Left colon (tissue), 2 donors: ENCODE results near the gene GPA33. TPM values are rescaled to one million over a fixed set of nuclear protein-coding genes. Genes with fewer than 3 reads are reported as not detected.
"Not testable (repeated sequence)": the region's sequence is repeated elsewhere in the genome, so short reads cannot be mapped to it uniquely, and the experiment has no call there.

Experiments
- ATAC-seq: fragments of 200-7000 bp; cut with Tn5 transposase; one replicate; pipeline ENCODE4 v1.9.1; 2020; ENCODE audit warnings: mild to moderate bottlenecking, moderate library complexity
- DNase-seq, 2 donors: peaks; one replicate each; pipeline ENCODE4 v3.0.0-alpha.2; 2020
- intact Hi-C, 2 donors: fragments of 100-400 bp; cut with DNase I in 1 of 2; cut with micrococcal nuclease in 1 of 2; formaldehyde crosslinking; loops; one replicate each; pipeline versions ENCODE4 v1.11.2 to v1.14.0; 2022; cut with DNase I, micrococcal nuclease
- total RNA-seq, 2 donors: library from RNA; stranded (reverse); fragmentation: NEBNext Ultra II Directional; extraction: Animal tissue kit (Norgen Biotek cat#: 25700); gene quantifications; one replicate each; pipeline ENCODE4 v1.2.1, GENCODE V29; 2021
- donor health status: DM: no; HTN: no; CAD: no.
- donor health status: DM: yes; HTN: yes; CAD: no.

Gene GPA33
- total RNA-seq, 2 donors from 2014 or later: 584 to 629 TPM

DNA sequence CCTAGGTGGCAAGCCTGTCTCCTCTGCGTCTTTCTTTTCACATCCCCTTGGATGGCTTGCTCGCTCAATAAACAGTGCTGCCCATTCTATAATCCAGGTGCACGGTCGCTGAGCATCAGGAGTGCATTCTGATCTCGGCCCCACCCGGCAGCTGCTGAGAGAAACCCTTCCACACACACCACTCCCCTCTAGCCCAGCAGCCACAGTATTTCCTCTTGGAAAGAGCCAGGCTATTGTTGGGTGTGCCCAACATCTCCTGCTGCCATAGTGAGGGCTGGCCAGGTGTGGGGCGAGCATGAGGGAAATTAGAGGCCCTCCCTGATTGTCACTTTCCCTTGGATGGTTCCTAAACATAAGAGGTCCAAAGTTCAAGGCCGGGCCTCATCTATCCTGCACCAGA is 24.7 kb downstream of the GPA33 start:
- intact Hi-C loops: loop anchor here (5.0 to 10.0 kb wide), 4 partner anchors 199 to 467 kb away; no protein-coding TSS in a partner anchor
- ATAC-seq (peak; percentile 94), DNase-seq (peak; percentile 81 to 88)

DNA sequence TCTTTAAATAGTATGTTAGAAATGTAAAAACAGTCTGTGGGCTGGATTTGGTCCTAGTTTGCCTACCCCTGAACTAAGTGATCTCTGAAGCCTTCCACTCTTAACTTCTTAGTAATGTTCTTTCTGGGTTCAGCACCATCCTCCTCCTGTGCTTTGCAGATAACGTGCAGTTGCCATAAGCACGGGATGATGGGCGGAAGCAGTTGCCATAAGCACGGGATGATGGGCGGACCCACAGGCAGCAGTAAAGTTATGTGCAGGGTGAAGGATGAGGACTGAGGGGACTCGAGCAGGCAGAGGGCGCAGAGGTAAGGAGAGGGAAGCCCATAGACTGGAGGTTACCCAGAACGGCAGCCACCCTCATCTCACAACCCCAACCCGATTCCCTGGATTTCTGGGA is 25.6 kb downstream of the GPA33 start:
- intact Hi-C loops: loop anchor here (5.0 to 10.0 kb wide), 4 partner anchors 200 to 468 kb away; no protein-coding TSS in a partner anchor
- DNase-seq (no peak), ATAC-seq (no peak)

DNA sequence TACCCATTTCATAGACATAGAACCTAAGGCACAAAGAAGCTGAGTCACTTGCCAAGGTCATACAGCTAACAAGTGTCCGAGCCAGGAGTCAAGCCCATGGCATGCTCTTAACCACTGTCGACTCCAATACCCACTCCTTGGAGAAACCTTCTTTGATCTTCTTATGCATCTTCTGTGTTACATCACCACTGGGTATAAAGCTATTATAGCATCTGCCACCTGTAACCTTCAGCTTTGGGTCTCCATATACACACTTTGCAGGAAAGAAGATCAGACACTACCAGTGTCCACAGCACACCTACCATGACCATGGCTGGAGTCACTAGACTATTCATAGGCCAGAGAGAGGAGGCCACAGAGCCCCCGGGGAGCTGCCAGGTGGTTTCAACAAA is 29.1 kb downstream of the GPA33 start:
- intact Hi-C loops: loop anchor here (10.0 kb wide), 2 partner anchors 204 to 384 kb away; no protein-coding TSS in a partner anchor
- no peak for ATAC-seq
- DNase-seq: no peak

DNA sequence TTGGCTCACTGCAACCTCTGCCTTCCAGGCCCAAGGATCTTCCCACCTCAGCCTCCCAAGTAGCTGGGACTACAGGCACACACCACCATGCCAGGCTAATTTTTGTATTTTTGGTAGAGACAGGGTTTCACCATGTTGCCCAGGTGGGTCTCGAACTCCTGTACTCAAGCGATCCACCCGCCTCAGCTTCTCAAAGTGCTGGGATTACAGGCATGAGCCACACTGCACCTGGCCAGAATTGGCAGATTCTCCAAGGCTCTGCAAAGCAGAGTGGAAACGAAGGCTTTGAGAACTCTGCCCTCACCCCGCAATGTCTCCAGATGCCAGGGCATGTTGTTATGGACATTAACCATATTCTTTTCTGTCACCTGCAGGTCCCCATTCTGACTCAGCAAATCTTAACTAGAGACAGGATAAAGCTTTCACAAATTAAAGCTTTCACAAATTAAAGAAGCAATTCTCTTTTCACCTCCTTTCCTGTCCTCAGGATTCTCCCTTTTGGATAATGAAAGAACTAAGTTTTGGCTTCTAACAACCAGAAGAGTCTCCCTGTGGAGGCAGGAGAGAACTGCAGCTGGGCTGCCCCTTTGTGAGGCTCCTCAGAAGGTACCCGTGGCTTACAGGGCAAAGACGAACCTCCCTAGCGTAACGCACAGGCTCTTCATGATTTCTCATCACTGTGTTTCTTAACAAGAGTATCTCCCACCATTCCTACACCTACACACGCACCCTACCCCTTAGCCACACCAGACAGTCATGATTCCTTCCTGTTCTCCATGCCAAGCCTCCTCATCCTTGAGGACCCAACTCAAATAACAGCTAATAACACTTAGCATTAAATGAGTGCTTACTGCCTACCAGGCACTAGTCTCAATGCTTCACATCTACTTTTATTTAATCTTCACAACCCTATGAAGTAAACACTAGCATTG is 29.8 kb downstream of the GPA33 start:
- ATAC-seq: no peak
- intact Hi-C loops: loop anchor here (10.0 kb wide), 2 partner anchors 204 to 384 kb away; no protein-coding TSS in a partner anchor
- no peak for DNase-seq

DNA sequence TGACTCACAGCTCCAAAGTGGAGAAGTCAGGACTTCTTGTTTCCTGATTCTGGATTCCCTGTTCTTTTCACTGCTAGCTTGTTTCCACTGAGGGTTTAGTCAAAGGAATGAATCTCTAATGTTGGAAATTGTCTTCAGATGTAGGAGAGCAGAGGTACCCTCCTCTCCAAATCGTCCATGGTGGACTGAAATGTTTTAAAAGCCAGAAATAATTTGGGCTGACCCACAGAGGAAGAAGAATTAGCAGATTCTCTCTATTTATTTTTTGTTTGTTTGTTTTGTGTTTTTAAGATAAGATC is 30.4 kb downstream of the GPA33 start:
- ATAC-seq: no peak
- intact Hi-C loops: loop anchor here (5.0 to 10.0 kb wide), 4 partner anchors 152 to 385 kb away; no protein-coding TSS in a partner anchor
- no peak for DNase-seq

DNA sequence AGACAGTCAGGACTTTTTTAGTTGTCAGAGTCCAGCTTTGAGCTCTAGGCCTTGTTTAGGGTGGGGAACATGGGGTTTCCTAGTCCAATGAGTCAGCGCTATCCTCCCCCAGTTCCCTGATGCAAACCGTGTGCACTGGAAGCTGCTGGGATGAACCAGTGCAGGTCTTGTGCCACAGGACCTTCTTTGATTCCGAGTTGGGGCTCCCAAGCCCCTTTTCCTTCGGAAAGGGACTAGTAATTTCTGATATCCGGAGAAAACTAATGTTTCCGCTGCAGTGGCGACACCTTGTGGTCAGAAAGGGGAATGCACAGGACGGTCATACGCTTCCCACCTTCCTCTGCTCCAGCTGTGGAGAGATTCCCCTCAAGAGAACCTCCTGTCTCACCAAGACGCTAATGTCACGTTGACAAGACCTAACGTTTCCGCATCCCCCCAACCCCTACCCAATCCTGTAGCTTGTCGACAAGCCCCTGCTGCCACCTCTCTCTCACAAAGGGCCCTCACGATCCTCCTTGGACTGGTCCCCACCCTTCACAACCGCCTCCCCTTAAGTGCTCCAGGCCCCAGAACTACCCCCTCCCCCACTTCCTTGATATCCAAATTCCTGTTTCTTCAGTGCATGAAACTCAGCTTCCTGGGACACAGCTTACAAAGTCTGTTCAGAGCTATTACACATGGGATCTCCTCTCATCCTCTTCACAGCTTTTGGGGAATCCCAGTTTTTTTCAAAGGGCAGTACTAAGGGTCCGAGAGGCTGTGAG is 30.9 kb downstream of the GPA33 start:
- ATAC-seq (peak; percentile 52), DNase-seq (peak in 1 of 2 donors; percentile 81)
- intact Hi-C loops: loop anchor here in 1 of 2 donors (5.0 kb wide), 2 partner anchors 152 to 177 kb away; no protein-coding TSS in a partner anchor

DNA sequence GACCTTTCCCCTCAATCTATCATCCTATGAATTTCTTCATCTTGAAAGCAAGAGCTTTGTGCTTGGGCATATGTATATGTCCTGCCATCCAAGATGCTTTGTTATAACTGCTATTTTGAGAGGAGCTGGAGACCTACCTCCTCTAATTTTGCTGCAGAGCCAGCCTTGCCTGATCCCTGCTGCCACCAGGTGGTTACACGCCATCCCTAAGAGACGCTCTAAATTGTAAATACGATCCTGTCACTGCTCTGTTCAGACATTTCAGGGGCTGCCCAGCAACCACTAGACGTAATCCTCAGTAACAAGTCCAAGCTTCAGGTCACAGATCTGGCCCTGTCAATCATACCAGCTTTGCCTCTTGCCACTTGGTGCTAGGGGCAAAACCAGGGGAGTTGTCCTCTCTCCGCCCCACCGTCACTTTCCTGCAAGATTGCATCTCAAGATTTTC is 32.9 kb downstream of the GPA33 start:
- intact Hi-C loops: loop anchor here in 1 of 2 donors (5.0 kb wide), 2 partner anchors 150 to 175 kb away; no protein-coding TSS in a partner anchor
- DNase-seq: no peak
- ATAC-seq: peak; percentile 25

DNA sequence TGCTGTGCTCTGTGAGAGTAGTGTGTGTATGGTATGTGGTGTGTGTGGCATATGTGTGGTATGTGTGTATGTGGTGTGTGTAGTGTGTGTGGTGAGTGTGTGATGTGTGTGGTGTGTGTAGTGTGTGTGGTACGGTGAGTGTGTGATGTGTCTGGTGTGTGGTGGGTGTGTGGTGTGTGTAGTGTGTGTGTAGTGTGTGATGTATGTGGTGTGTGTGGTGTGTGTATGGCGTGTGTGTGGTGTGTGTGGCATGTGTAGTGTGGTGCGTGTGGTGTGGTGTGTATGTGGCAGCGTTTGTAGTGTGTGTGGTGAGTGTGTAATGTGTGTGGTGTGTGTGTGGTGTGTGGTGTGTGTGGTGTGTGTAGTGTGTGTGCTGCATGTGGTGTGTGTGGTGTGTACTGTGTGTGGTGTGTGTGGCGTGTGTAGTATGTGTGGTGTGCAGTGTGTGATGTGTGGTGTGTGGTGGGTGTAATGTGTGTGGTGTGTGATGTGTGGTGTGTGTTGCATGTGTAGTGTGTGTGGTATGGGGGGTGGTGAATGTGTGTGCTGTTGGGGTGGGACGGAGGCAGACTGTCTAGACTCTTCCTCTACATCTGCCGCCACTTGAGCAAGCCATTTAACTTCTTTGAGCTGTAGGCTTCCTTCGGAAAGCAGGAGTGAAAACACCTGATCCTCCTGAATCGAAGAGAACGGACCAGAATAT is 33.5 kb downstream of the GPA33 start:
- ATAC-seq (peak; percentile 11), DNase-seq (no peak)
- intact Hi-C loops: loop anchor here in 1 of 2 donors (5.0 kb wide), 2 partner anchors 149 to 174 kb away; no protein-coding TSS in a partner anchor

DNA sequence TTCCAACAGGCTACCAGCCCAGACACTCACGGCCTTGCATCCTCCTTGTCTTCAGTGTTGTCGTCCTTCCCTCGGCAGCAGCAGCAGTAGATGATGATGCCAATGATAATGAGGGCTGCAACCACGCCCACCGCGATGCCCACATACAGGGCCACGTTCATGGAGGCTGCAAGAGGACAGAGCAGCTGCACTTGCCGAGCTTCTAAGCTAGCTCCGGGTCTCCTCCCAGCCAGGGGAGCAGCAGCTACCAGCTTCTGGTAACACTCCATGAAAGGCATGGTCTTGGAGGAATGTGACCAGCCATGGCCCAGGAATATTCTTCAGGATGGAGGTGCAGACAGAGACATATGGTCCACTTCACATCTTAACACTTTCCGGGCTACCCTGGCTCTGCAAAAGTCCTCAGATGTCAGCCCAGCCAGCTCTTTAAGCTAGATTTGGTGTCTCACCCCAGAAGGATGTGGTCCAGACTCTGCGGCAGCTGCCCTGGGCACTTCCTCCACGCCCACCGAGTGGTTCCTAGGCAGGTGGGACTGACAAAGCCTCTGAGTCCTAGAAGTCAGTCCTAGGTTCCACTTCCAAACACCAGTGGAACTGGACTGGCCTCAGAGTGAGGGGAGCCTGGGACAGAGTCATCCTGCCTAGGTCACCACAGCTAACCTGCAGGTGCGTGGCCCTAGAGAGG is 35.1 kb downstream of the GPA33 start:
- intact Hi-C loops: loop anchor here in 1 of 2 donors (5.0 kb wide), 2 partner anchors 148 to 173 kb away; no protein-coding TSS in a partner anchor
- ATAC-seq: no peak
- no peak for DNase-seq

DNA sequence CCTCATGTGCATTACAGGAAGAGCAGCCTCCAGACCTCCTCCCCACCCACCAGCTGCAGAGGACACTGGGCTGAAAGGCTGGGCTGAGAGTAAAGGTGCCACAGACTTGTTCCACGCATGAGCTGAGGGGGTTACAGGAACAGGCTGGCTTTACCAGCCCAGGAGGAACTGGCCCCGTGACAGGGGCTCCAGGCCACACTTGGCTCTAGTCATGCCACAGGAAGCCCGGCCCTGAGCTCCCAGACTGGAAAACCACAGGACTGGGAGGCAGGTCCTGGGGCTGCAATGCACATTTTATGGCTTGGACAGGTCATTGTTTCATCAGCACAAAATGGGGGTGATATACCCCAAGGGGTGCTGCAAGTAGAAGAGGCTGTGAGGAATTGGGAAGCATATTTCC is 35.6 kb downstream of the GPA33 start:
- intact Hi-C loops: no loop called here

DNA sequence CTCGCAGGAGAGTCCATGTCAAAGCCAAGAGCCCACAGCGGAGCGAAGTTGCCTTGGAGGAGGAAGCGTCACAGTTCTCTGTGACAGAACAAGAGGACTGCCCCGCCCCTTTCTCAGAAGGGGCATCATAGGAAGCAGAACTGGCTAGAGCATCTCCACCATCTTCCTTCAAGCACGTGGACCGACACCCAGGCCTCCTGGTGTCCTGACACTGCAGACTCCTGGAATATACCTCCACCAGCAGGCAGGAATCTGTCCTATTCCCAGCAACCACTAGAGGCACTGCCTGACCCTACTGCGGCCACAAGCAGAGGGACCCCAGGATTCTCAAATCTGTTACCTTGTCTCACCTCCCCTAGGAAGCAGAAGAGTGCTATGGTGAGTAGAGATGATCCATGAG is 37.8 kb downstream of the GPA33 start:
- intact Hi-C loops: no loop called here
- DNase-seq: no peak
- peak; percentile 19 for ATAC-seq

More for the DNA sequence above, 35.6 kb downstream of the GPA33 start:
- no peak for DNase-seq
- ATAC-seq: no peak

DNA sequence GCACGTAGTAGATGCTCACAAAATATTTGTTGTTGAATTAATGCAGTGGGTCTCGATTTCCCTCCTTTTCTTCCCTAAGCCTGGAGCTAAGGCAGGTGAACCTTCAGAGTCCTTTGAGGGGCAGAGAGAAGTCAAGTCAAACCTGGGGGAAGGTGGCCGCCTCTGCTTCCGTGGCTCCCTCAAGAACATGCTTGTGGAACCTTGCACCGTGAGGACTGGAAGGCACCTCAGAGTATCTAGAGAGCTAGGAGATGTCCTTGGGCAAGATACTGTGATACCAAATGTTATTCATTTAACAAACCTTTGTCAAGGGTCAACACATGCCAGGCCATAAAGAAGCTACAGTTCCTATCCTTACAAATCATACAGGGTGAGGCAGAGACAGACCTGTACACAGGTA is 38.3 kb downstream of the GPA33 start:
- DNase-seq (no peak), ATAC-seq (no peak)
- intact Hi-C loops: no loop called here

DNA sequence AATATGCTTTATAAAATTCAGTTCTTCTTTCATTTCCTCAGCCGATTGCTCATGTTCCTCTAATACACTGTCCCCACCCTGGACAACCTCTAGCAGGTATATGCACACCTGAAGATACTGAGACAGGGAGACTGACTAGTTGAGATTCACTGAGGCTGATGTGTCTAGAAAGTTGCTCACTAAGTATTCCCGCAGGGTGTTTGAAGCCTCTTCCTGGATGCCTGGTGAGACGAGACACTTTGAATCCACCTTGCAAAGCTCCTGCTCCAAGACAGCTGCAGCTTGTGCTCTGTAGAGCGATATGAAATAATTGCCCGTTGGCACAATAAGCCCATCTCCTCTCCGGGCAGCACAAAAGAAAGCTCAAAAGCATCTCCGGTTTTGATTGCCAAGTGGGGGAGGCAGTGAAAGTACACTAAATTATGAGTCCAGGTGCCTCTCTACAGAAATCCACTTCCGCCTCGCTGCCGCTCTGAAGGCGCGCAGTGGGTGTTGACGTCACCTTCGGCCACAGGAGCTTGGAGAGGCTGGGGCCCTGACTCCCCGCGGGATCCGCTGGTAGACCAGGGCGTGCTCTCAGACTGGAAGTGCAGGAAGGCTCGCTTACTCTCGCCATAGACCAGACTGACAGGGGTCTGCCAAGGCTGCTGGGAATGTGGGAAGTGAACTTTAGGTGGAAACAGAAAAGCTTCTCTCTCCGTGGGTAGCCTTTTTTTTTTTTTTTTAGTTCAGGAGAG is 46.3 kb downstream of the GPA33 start:
- ATAC-seq (peak; percentile 96), DNase-seq (peak; percentile 84 to 86)
- intact Hi-C loops: no loop called here

DNA sequence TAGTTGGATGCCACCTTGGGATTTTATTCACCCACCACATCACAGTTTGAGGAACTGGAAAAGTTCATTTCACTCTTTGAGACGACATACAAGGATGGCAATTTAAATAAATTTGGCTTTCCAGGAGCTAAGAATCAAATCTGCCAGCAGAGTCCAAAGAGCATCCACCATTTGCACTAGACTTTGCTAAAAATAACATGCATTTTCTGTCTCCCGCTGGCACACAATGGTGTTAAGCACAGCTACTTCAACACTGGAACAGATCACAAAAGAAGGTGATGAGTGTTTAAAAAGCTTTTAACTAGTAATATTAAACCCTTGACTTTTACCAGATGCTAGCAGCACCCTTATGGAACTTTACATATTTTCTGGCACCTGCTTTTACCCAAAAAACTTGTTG is 56.5 kb downstream of the GPA33 start:
- DNase-seq (no peak), ATAC-seq (no peak)
- intact Hi-C loops: no loop called here

DNA sequence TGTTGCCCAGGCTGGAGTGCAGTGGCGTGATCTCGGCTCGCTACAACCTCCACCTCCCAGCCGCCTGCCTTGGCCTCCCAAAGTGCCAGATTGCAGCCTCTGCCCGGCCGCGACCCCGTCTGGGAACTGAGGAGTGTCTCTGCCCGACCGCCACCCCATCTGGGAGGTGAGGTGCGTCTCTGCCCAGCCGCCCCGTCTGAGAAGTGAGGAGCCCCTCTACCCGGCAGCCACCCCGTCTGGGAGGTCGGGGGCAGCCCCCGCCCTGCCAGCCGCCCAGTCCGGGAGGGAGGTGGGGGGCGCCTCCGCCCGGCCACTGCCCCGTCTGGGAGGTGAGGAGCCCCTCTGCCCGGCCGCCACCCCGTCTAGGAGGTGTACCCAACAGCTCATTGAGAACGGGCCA is 60.6 kb downstream of the GPA33 start:
- DNase-seq, intact Hi-C loops, ATAC-seq: not testable (repeated sequence)

DNA sequence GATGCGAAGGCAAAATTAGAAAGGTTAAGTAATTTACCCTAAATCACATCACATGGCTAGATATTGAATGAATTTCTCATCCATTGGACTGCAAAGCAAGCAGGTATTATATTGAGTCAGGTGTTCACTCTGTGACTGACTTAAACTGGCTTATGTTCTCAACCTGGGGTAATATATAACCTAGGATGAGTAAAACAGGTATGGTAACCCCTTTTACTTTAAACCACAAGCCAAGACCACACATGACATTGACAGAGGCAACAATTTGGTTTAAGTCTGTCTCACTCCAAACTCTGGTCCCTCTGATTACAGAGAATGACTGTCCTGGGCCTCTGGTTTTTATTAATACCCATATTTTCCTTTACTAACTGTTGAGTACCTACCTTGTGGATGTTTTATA is 67.8 kb downstream of the GPA33 start:
- no peak for DNase-seq
- intact Hi-C loops: no loop called here
- ATAC-seq: no peak

DNA sequence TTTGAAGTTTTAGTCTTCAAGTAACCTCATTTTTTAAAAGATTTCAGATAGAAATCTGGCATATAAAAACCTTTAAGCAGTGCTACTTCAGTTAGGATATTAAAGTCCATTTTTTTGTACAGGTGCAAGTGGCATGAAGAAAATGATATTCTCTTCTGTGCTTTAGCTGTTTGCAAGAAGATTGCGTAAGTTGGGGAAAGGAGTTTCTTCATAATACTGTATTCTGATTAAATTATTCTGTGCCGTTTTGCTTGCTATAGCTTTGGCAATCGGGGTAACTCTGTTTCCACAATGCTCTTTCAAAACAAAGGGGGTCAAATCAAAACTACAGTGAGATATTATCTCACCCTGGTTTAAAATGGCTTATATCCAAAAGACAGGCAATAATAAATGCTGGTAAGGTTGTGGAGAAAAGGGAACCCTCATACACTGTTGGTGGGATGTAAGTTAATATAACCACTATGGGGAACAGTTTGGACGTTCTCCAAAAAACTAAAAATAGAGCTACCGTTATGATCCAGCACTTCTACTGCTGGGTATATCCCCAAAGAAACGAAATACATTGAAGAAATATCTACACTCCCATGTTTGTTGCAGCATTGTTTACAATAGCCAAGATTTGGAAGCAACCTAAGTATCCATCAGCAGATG is 74.0 kb downstream of the GPA33 start:
- DNase-seq: no peak
- intact Hi-C loops: no loop called here
- no peak for ATAC-seq
